Gastrocnemius medialis (tissue), 4 donors: ENCODE measurements around the gene MKKS. TPM values are rescaled to one million over a fixed set of nuclear protein-coding genes. Genes with fewer than 3 reads are reported as not detected.

Experiments used
- ATAC-seq, 2 donors: fragments of 150-250 bp; one replicate each; pipeline ENCODE4 v1.9.1; 2016
- DNase-seq, 2 donors: peaks; one replicate each; pipeline ENCODE4 v3.0.0-alpha.2; 2019
- H3K27ac ChIP-seq, 4 donors: fragments of 200-600 bp; sonication (generic); 1 replicate in 1 of 4; 2 replicates in 3 of 4; pipeline ENCODE4 v1.5.1; 2016 to 2018; ENCODE audit warnings: mild to moderate bottlenecking in 2 of 4, moderate library complexity in 1 of 4
- H3K27me3 ChIP-seq, 3 donors: fragments of 200-600 bp; sonication (generic) in 2 of 3; 1 replicate in 1 of 3; 2 replicates in 2 of 3; pipeline versions ENCODE4 v1.5.1 to v1.6.0; 2016 to 2019; ENCODE audit warnings: mild to moderate bottlenecking in 1 of 3, moderate library complexity in 1 of 3
- H3K36me3 ChIP-seq, 2 donors: fragments of 200-600 bp; sonication (generic) in 1 of 2; one replicate each; pipeline ENCODE4 v1.5.1; 2017 to 2018
- H3K4me1 ChIP-seq, 2 donors: fragments of 200-600 bp; sonication (generic) in 1 of 2; one replicate each; pipeline ENCODE4 v1.5.1; 2016 to 2017; ENCODE audit warnings: mild to moderate bottlenecking in 2 of 2
- H3K4me3 ChIP-seq, 4 donors: fragments of 200-600 bp; sonication (generic) in 3 of 4; 1 replicate in 1 of 4; 2 replicates in 3 of 4; pipeline ENCODE4 v1.5.1; 2016 to 2019; ENCODE audit warnings: mild to moderate bottlenecking in 2 of 4
- H3K9me3 ChIP-seq, 3 donors: fragments of 200-600 bp; sonication (generic) in 2 of 3; 1 replicate in 1 of 3; 2 replicates in 2 of 3; pipeline ENCODE4 v1.5.1; 2016 to 2019
- CTCF ChIP-seq, 5 experiments: fragments of 450-650 bp in 3 of 5; fragments of 200-600 bp in 2 of 5; sonication (generic) in 2 of 5; IDR thresholded peaks in 4 of 5; conservative IDR thresholded peaks in 1 of 5; 1 replicate in 4 of 5; 2 replicates in 1 of 5; pipeline ENCODE4 v1.5.1; 2016 to 2019; ENCODE audit warnings: antibody characterized with exemption in 5 of 5, mild to moderate bottlenecking in 3 of 5, moderate library complexity in 3 of 5
- POLR2A ChIP-seq, 2 donors: fragments of 450-650 bp; IDR thresholded peaks; one replicate each; pipeline ENCODE4 v1.6.1; 2017; ENCODE audit warnings: antibody characterized with exemption in 2 of 2, mild to moderate bottlenecking in 2 of 2, moderate library complexity in 2 of 2
- in situ Hi-C, 4 donors: fragments of 200-750 bp; cut with MboI; loops; one replicate each; pipeline versions ENCODE4 v1.15.0 to v1.8.0; 2017; ENCODE audit warnings: low sequenced_read_pairs in 4 of 4
- intact Hi-C: fragments of 100-400 bp; cut with DNase I; formaldehyde crosslinking; loops from one replicate; pipeline ENCODE4 v1.15.1; 2023; ENCODE audit warnings: low total_unique reads
- total RNA-seq, 4 donors: library from RNA; depleted of rRNA; stranded (reverse); fragments of >200 nt; gene quantifications; one replicate each; pipeline versions ENCODE4 v1.1.0 to v1.2.3, GENCODE V29; 2016

The MKKS gene
- total RNA-seq, 4 donors from 2014 or later: 8.1 to 15.2 (median 14.6) TPM

DNA sequence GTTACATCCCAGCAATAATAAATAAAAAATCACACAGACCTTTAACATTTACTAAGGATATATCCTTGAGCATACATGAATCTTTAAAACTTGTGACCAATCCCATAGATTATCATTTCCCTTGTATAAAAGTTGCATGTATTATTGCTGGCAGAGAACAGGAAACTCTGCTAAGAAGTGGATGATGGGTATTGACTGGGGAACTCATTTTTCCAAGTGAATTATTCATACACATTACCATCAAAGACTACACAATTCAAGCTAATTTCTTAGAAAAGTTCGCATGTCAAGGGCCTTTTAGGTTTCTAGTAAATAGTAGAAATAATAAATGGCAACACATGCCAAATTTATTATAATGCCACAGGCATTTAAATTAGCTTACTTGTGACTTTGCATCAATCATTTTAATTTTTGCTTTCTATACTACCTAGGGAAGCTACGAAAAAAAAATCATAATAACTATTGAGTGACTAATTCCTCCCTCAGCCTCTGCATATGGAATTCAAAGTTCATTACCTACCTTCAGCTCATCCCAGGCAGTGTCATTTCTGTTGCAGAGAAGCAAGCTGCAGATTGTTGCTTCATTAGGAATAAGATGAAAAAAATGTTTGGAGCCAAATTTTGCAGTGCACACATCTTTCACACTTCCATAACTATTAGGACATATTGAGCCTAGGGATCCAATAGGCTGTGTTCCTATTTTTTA is 25.8 kb downstream of the MKKS start:
- Histone ChIP-seq H3K4me3 (no peak overlapping the region), H3K4me1 (no peaks in the 10 kb centered on the region), H3K27ac (no peak overlapping the region), H3K36me3 (peaks cover 0 to 45% of the 10 kb centered on the region in 2 donors), H3K9me3 (no peaks in the 10 kb centered on the region), H3K27me3 (no peaks in the 10 kb centered on the region)
- no peak for DNase-seq
- intact Hi-C loops: no loop called here
- TF ChIP-seq POLR2A (IDR thresholded peaks at IDR 0.05): no peak
- no peak for TF ChIP-seq CTCF (IDR thresholded peaks at IDR 0.05 in 4 of 5, conservative IDR thresholded peaks at IDR 0.05 in 1 of 5)
- in situ Hi-C loops: no loop called here
- no peak for ATAC-seq

DNA sequence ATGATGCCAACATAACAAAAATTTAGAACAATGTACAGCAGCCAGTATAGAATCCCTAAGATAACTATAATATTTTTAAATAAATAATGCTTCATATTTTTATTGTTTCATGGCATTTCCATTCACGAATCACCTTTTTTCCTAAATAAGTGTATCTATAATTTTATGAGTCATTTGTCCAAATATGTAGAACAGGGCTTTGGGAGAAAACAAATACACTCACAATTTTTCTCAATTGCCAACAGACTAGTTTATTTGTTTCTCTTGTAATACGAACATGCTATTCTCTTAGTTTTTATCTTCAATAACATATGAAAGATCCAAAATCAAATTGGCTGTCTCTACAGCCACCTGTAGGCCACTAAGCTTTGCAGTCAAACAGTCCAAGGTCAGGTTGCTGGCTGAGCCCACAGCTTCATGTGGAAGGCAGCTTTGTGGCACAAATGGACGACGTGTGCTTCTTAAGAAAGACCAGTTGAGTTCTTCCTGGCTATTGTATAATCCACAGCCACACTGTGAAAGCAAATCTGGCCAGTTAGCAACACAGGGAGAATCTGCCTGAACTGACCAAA is 29.0 kb downstream of the MKKS start:
- H3K36me3 ChIP-seq: peaks cover 0 to 33% of the 10 kb centered on the region in 2 donors
- no peak overlapping the region for H3K27ac ChIP-seq
- H3K4me3 ChIP-seq: no peak overlapping the region
- no peaks in the 10 kb centered on the region for H3K4me1 ChIP-seq
- TF ChIP-seq POLR2A (IDR thresholded peaks at IDR 0.05) (no peak), CTCF (IDR thresholded peaks at IDR 0.05 in 4 of 5, conservative IDR thresholded peaks at IDR 0.05 in 1 of 5) (no peak)
- ATAC-seq (no peak), DNase-seq (no peak)
- intact Hi-C loops (no loop called here), in situ Hi-C loops (no loop called here)
- H3K27me3 ChIP-seq: no peaks in the 10 kb centered on the region
- H3K9me3 ChIP-seq: no peaks in the 10 kb centered on the region

DNA sequence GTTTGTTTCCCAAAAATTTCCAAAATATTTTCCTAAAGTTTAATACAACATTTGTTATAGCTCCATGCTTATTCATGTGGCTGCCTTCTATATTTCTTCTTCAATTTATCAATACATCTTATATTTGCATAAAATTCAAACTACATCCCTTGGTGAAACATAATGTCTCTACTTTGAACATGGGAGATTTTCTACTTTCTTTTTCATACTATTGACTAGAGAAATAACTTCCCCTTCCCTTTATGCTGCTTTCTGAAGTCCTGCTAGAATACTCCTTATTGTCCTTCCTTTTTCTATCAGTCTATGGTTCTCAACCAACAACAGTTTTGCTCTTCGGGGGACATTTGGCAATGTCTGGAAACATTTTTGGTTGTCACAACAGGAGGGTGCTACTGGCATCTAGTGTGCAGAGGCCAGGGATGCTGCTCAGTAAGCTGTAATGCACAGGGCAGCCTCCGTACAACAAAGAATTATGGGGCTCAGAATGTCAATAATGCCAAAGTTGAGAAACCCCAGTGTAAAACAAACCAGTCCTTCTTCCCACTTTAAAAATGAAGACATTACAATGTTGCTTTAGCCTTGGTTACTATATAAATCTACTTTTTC is 29.9 kb downstream of the MKKS start:
- intact Hi-C loops: no loop called here
- Histone ChIP-seq H3K27me3 (no peaks in the 10 kb centered on the region), H3K9me3 (no peaks in the 10 kb centered on the region), H3K36me3 (peaks cover 0 to 33% of the 10 kb centered on the region in 2 donors), H3K4me3 (no peak overlapping the region), H3K27ac (no peak overlapping the region), H3K4me1 (no peaks in the 10 kb centered on the region)
- ATAC-seq: no peak
- DNase-seq: no peak
- TF ChIP-seq POLR2A (IDR thresholded peaks at IDR 0.05): no peak
- no peak for TF ChIP-seq CTCF (IDR thresholded peaks at IDR 0.05 in 4 of 5, conservative IDR thresholded peaks at IDR 0.05 in 1 of 5)
- in situ Hi-C loops: no loop called here

- in situ Hi-C loops (no loop called here), intact Hi-C loops (no loop called here)
Measured at GRCh38 chr20:10402938-10403608, 30.9 kb downstream of the MKKS start.

More at GRCh38 chr20:10402938-10403608, 30.9 kb downstream of the MKKS start:
- H3K9me3 ChIP-seq: no peaks in the 10 kb centered on the region
- TF ChIP-seq CTCF (IDR thresholded peaks at IDR 0.05 in 4 of 5, conservative IDR thresholded peaks at IDR 0.05 in 1 of 5) (no peak), POLR2A (IDR thresholded peaks at IDR 0.05) (no peak)
- H3K4me3 ChIP-seq: no peak overlapping the region
- no peak overlapping the region for H3K27ac ChIP-seq
- DNase-seq (no peak), ATAC-seq (no peak)
- H3K36me3 ChIP-seq: peaks cover 0 to 33% of the 10 kb centered on the region in 2 donors
- H3K27me3 ChIP-seq: no peaks in the 10 kb centered on the region
- H3K4me1 ChIP-seq: no peaks in the 10 kb centered on the region
